NCI-H69 (cell line): ENCODE results near the gene TPR.
"Not testable (repeated sequence)": the region's sequence is repeated elsewhere in the genome, so short reads cannot be mapped to it uniquely, and the experiment has no call there.

Experiments used
- DNase-seq: peaks from one replicate; lab custom pipeline; 2025; lab: John Stamatoyannopoulos, UW

TPR gene

DNA sequence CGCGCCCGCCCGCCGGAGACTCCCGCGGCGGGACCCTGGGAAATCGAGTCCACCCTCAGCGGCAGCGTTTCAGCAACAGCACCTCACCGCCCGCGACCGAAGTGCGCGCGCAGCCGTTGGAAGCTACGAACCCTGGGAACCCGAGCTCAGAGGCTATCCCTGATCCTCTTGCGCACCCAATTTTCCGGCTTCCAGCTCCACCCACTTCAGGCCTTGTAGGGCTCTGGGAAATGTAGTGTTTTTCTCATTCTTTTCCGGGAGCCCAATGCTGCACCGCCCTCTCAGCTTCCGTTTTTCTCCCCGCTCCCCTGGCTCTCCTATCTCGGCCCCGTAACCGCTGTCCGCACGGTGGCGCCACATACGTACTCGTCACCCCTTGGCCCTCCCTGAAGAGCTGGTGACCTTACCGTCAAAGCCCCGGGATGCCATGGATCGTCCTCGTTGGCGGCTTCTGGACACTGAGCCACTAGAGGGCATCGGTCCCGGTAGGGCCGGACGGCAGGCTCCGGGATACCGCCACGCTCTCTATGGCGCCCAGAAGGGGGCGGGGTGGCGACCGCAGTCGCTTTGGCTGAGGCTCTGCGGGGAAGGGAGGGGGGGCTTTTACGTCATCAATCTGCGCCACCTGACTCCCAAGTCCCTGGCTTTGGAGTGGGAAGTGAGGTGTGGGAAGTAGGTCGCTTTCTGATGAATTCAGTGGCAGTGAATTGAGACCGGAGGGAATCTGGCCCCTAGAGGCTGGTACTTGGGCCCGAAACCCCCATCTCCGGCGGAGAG lies at the start of gene TPR, which contains the start of gene ODR4:
TPR (minus strand) TSS at position 102 of the 777 bp plus-strand sequence. CDS start 225 bp downstream, outside the sequence.
ODR4 (plus strand) TSS at position 687 of the 777 bp plus-strand sequence. CDS start 3,948 bp downstream, outside the sequence.
- peak; percentile 99 for DNase-seq

DNA sequence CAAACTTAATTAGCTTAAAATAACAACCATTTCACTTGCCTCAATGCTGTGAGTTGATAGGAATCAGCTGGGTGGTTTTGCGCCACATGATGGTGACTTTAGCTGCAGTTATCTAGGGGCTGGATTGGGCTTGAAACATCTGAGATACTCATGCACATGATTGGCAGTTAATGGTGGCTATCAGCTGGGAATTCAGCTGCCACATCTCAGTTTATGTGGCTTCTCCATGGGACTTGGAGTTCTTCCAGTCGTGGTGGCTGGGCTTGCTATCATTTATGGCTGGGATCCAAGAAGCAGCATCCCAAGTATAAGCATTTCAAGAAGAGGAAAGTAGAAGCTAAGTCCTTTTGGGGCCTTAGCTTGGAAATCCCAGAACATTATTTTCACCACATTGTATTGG lies 49.5 kb upstream of the TPR start:
- peak; percentile 17 for DNase-seq

DNA sequence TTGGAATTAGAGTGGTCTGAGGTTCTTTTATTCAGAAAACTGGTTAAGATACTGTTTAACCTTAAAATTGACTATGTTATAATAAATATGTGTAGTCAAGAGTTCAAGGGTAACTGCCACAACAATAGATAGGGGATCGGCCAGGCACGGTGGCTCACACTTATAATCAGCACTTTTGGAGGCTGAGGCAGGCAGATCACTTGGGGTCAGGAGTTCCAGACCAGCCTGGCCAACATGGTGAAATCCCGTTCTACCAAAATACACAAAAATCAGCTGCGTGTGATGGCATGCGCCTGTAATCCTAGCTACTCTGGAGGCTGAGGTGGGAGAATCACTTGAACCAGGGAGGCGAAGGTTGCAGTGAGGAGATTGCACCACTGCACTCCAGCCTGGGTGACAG lies 46.4 kb upstream of the TPR start:
- no peak for DNase-seq

DNA sequence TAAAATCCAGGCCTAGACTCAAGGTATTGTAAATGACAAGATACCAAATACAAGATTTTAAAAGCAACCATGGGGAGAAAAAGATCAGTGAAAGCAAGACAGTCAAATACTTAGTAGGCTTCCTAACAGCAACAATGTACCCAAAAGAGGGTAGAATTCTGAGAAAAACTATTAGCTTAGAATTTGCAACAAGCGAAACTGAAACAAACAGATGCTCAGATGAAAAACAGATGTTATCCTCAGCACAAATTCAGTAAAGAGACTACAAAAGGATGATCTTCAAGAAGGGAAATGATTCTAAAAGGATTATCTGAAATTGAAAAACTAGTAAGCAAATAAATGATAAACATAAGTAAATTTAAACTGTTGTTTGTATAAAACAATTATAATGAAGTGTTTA lies 45.9 kb upstream of the TPR start:
- DNase-seq: no peak

DNA sequence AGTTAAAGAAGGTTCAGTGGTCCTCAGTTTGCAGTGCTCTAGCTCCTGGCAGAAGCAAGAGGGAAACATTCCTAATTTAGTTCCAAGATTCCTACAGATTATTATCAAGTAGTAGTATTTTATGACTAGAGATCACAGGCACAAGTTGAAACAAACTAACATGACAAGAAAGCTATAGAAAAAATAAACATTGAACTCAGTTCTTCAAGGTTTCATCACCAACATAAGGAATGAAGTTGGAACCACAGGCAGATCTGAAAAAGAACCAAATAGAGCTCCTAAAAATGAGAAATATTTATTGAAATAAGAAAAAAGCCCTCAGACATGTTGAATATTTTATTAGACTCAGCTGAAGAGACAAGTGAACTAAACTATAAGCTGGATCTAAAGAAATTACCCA lies 45.3 kb upstream of the TPR start:
- DNase-seq: no peak

DNA sequence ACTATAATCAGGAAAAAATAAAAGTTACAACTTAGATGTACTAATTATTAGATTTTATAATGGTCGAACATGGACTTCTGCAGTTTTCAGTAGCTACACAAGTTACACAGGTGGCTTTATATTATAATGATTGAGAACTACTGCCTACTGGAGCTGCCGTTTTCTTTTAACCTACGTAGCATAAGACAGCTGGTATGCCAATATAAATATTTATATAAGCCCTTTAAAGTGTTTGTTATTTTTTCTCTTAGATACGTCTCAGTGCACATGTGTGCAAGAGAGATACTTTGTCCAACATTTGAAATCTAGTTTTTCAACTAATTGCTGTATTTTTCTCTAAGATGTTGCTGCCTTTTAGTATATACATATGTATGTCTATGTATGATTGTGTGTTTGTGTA lies 43.5 kb upstream of the TPR start:
- DNase-seq: no peak

DNA sequence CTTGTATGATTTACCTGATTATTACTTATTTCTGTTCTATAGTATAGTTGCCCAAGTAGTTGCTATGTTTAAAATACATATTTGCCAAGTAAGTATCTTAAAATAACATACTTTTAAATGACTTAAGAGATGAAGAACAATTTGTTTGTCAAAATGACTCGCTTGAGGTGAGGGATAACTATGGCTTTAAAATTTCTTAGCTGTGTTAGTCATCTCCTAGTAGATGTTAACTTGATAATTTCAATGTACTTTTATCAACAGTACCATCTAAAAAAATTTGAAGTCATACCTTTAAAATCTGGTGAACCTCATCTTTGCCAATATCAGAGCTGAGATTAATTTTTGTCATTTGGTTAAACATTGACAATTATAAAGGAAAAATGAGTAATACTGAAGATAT lies 38.3 kb upstream of the TPR start:
- DNase-seq: no peak

DNA sequence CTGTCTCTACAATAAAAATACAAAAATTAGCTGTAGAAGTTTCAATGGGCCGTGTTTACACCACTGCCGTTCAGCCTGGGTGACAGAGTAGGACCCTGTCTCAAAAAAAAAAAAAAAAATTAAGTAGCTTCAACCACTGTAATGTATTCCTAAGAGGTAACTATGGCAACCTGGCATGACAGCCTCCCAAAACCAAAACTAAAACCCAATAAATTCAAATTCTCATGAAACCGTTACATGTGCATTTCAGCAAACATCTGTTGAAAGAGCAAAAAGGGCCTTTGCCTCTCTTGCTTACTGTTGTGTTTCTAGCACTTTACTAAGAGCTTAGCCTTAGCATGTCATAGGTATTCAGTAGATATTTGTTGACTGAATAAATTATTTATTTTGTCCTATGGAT lies 34.0 kb upstream of the TPR start:
- no peak for DNase-seq

DNA sequence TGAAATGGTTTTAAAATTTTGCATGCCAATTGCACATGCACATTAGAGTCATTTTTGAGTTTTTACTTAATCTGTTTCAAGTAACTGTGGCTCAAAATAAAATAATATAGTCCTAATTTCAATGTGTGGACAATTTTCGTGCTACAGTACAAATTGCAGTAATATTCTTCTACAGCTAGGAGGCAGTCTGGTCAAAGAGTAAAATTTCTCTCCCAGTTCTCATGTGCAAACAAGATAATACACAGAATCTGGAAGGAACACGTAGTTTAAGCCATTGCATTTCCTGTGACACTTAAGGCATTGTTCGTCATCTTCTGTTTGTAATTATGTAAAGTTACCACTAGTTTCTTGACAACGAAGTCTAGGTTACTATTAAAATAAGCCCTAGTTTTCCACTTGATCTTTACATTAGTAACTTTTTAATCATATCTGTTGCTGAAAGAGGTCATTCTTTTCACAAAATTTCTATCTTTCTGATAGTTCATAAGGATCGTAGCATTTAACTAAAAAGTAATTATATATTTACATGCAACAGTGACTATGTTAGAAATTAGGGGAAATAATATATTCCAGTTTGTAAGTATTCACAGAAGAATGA lies 29.5 kb upstream of the TPR start:
- peak; percentile 58 for DNase-seq

DNA sequence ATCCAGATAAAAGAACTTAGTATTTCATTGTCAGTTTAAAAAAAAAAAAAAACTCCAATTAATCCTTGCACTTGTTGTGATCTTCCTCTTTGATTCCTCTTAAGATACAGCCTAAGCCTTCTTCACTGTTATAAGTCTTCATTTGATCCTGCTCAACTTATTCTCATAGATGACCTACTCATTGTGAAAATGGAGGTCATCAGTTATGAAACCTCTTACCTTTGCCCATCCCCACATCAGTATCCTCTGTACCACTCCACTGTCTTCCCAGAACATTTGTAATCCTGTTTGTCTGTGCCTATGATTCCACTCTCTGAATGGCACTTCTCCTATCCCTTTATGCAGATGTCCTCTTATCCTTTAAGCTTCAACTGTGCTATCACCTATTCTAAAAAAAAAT lies 28.6 kb upstream of the TPR start:
- no peak for DNase-seq

DNA sequence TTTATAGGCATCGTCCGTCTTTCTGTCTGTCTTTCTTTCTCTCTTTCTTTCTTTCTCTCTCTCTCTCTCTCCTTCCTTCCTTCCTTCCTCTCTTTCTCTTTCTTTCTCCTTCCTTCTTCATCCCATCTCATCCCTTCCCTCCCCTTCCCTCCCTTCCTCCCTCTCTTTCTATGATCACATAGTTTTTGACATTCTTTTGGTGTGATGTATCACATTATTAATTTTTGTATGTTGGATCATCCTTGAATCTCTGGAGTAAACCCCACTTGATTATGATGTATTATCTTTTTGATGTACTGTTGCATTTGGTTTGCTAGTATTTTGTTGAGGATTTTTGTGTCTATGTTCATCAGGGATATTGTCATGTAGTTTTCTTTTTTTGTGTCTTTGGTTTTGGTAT lies 26.4 kb upstream of the TPR start:
- DNase-seq: not testable (repeated sequence)

DNA sequence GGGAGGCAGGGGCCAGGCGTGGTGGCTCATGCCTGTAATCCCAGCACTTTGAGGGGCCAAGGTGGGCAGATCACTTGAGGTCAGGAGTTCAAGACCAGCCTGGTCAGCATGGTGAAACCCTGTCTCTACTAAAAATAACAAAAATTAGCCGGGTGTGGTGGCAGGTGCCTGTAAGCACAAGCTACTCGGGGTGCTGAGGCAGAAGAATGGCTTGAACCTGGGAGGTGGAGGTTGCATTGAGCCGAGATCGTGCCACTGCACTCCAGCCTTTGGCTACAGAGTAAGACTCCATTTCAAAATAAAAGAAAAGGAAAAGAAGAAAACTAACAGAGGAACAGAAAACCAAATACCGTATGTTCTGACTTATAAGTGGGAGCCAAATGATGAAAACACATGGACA lies 17.7 kb upstream of the TPR start:
- DNase-seq: not testable (repeated sequence)

DNA sequence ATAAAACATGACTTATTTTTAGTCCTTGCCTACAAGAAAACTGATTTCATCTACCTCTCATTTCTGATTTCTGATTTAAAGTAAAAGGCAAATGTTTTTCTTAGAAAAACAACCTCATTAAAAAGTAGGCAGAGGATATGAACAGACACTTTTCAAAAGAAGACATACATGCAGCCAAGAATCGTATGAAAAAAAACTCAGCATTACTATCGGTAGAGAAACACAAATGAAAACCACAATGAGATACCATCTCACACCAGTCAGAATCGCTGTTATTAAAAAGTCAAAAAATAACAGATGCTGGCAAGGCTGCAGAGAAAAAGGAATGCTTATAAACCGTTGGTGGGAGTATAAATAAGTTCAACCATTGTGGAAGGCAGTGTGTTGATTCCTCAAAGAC lies 16.8 kb upstream of the TPR start:
- DNase-seq: no peak

DNA sequence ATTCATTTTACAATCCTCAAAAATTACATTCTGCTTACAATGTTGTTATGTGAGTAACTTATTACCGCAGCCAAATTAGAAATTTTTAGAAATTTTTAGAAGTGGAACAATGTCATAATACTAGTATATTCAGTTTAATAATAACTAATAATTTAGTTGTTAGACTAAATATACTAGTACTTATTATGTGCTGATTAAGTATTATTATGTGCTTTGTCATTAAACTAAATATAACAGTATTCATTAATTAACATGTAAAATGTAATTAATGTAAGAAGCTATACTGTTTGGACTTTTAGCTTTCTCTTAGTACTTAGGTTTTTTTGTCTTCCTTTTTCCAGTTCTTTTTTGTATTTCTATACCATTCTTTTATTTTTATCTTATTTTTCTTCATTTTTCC lies 15.9 kb upstream of the TPR start:
- DNase-seq: no peak

DNA sequence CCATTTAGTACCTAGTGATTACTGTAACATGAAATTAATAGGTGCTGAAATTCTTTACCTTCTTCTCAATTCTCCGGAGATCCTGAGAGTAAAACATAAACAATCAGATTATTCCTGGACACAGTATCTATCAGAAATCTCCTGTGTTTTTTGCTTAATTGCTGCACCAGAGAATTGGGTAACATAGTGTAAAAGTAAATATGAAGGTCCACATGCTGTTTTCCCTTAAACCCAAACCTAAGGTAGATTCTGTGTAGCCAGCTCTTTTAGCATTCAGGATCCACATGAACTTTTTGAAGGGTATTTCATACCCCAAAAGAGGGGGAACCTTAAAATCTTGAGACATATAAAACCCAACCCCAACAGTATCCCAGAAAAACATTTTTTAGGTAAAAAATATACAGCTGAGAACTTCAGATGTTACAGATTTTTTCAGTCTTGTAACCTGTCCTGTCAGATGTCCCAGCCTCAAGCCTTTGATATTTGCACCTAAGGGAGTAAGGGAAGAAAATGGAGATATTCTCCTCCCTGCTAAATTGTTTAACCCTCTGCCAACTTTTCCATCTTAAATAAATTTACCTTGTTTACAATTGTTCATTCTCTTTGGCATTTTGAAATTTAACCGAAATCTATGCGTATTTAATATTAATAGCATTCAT lies 11.8 kb upstream of the TPR start:
- DNase-seq: no peak

DNA sequence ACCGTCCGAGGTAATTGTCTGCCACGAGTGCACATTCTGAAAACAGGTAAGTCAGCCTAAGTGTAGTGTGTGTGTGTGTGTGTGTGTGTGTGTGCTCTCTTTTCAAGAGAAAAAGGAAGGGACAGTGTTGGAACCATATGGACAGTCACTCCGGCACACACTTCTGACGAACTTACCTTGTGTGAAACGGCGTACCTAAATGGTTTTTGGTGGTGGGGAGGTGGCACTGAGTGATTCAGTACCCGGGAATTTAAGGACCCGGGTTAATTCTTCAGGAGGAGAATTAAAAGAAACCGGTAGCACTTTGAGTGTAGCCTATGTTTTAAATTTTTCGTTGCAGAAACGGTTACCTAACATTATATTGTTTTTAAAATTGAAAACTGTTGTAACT lies 871 bp upstream of the TPR start:
- no peak for DNase-seq

DNA sequence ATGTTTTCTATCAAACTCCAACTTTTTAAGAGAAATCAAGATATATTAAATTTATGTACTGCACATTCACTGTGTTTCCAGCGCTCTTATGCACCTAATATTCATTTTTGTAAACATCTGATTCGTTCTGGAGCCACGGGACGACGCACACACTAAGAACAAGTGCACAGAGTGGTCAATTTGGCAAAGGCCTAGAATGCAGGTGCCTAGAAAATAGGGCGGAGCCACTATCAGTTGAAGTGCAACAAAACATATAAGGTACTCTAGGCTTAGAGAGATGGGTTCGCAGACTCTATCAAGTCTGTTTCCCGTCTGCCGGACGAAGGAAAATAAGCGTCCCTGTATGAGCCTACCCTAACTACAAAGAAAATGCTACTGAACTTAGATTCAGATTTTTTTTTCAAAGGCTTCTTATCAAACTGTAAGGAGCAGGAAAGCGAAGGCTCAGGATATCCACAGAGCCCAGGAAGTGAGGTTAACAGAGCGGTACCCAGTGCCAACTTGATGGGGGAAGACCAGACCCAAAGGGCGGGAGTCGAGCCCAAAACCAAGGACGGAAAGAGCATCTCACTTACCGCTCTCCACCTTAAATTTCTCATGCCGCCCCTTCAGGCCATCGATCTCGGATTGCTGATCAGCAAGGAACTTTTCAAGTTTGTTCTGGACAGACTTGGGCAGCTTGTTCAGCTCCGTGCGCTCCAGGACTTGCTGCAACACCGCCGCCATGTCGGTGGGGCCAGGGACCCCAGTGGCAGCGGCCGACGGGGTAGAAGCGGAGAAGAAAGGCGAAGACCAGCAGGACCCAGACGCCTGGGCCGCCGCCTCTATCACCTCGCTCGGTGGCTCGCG lies 526 bp downstream of the TPR start:
- peak; percentile 74 for DNase-seq

DNA sequence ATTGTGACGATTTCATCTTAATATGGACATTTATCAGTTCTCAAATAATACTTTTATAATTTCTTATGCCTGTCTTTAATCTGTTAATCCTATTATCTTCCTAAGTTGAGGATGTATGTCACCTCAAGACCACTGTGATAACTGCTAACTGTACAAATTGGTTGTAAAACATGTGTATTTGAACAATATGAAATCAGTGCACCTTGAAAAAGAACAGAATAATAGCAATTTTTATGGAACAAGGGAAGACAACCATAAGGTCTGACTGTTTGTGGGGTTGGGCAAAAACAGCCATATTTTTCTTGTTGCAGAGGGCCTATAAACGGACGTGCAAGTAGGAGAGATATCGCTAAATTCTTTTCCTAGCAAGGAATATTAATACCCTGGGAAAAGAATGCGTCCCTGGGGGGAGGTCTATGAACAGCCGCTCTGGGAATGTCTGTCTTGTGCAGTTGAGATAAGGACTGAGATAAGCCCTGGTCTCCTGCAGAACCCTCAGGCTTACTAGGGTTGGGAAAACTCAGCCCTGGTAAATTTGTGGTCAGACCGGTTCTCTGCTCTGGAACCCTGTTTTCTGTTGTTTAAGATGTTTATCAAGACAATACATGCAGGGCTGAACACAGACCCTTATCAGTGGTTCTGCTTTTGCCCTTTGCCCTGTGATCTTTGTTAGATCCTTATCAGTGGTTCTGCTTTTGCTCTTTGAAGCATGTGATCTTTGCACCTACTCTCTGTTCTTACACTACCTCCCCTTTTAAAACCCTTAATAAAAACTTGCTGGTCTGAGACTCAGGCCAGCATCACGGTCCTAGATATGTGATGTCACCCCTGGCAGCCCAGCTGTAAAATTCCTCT lies 27.0 kb downstream of the TPR start:
- DNase-seq: not testable (repeated sequence)

DNA sequence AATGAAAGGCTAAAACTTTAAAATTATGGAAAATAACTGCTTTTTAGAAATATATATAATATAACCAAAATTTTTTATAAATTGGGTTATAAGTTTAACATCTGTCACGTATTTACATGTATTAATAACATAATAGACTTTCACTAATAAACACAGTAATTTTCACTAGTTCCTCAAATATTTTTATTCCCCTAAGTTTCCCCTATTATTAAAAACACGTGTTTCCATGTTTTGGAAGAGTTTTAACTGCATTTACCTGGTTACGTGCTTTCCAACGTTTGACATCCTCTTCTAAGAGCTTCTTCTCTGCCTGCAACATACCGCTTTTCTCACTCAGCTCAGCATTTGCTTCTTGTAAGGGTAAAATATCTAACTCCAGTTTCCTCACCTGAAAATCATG lies 34.3 kb downstream of the TPR start:
- DNase-seq: no peak

DNA sequence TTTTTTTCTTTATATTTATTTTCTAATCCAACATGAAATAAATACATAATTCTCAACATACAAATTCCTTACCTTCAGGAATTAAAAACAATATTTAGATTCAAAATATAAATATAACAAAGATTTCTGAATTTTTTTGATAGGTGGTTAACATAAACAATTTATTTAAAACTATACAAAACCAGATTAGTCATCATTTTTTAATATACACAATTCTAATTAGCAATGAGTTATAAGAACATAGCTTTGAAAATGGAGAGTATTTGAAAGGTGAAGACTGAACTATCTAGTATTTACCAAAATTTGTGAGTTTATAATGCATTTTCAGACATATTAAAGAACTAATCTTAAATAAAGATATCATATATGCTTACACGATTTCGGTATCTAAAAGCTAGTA lies 37.5 kb downstream of the TPR start:
- DNase-seq: no peak

DNA sequence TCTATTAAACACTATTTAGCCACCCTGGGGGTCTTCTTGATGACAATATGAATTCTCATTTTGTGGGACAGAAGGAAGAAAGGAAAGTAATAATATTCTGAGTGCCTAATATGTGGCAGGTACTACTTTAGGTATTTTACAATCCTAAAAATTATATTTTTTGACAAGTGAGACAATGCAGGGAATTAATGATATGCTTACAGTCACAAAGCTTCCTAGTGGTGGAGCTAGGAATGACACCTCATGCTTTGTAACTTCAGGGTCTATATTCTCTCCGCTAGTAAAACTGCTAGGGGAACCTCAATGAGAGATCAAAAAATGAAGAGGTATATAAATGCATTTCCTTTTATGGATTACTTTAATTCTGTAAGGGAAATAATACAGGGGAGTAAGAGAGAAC lies 44.3 kb downstream of the TPR start:
- DNase-seq: peak; percentile 16
